Ovary (tissue), 9 donors: ENCODE results near the gene NME9. TPM values are rescaled to one million over a fixed set of nuclear protein-coding genes. Genes with fewer than 3 reads are reported as not detected.

Experiments
- DNase-seq, 5 donors: peaks; one replicate each; pipeline ENCODE4 v3.0.0-alpha.2; 2019 to 2020
- H3K27ac ChIP-seq, 2 donors: fragments of 200-600 bp; one replicate each; pipeline versions ENCODE4 v1.5.1 to v1.8.0; 2019 to 2022
- H3K27me3 ChIP-seq: fragments of 200-600 bp; one replicate; pipeline ENCODE4 v1.8.0; 2022
- H3K36me3 ChIP-seq: fragments of 200-600 bp; sonication (generic); one replicate; pipeline ENCODE4 v1.5.1; 2019
- H3K4me1 ChIP-seq: one replicate; pipeline ENCODE4 v1.8.1; 2013; ENCODE audit warnings: mild to moderate bottlenecking, moderate library complexity; ENCODE audit not compliant: insufficient read depth
- H3K4me3 ChIP-seq: fragments of 200-600 bp; sonication (generic); one replicate; pipeline ENCODE4 v1.5.1; 2017
- H3K9me3 ChIP-seq, 2 donors: fragments of 200-600 bp in 1 of 2; sonication (generic) in 1 of 2; one replicate each; pipeline versions ENCODE4 v1.5.1 to v1.8.1; 2013 to 2019; ENCODE audit warnings: mild to moderate bottlenecking in 1 of 2, moderate library complexity in 1 of 2
- EP300 ChIP-seq: sonication (generic); formaldehyde crosslinking; IDR thresholded peaks from one replicate; pipeline ENCODE4 v1.6.1; 2017; ENCODE audit warnings: antibody characterized with exemption
- POLR2A ChIP-seq: fragments of 450-650 bp; IDR thresholded peaks from one replicate; pipeline ENCODE4 v1.6.1; 2017; ENCODE audit warnings: antibody characterized with exemption, mild to moderate bottlenecking, moderate library complexity
- WGBS, 3 donors: extraction: QIAGEN DNeasy Blood & Tissue Kit in 1 of 3; methylation state at CpG; one replicate each; pipeline versions ENCODE4 v1.1.5 to v1.1.7; 2013 to 2017; 5-methylcytosine and 5-hydroxymethylcytosine counted together
- intact Hi-C, 4 donors: fragments of 100-400 bp; cut with DNase I; formaldehyde crosslinking; loops; one replicate each; pipeline versions ENCODE4 v1.11.0 to v1.15.1; 2022 to 2023
- polyA plus RNA-seq, 2 donors: library from polyadenylated mRNA; stranded (reverse); fragments of 200-250 nt in 1 of 2; fragments of 350-450 nt in 1 of 2; fragmentation: Illumina TruSeq in 1 of 2; extraction: RNeasy Lipid Tissue Mini Kit (QIAGEN cat#74804) in 1 of 2; gene quantifications; one replicate each; pipeline ENCODE4 v1.2.3, GENCODE V29; 2013 to 2014
- total RNA-seq, 7 donors: library from RNA; depleted of rRNA in 2 of 7; stranded (reverse); fragments of >200 nt in 2 of 7; fragmentation: NEBNext Ultra II Directional in 3 of 7; extraction: Animal tissue kit (Norgen Biotek cat#: 25700) in 3 of 7; gene quantifications; one replicate each; pipeline versions ENCODE4 v1.1.0 to v1.2.4, GENCODE V29; 2016 to 2023
- TF ChIP-seq, protein P1 (sequence below), 3 donors: fragments of 450-650 bp in 2 of 3; fragments of 200-600 bp in 1 of 3; IDR thresholded peaks; one replicate each; pipeline versions ENCODE4 v1.5.1 to v1.8.0; 2016 to 2022; ENCODE audit warnings: antibody characterized with exemption in 3 of 3, mild to moderate bottlenecking in 1 of 3
- donor health status: DM: no; HTN: no; CAD: no; lungs with moderate emphysema.
- donor health status: DM: no; HTN: no; CAD: no.
- donor health status: Bipolar disorder and iron deficiency.
- donor health status: DM: yes; HTN: yes; CAD: no.
- donor health status: DM: no; HTN: no; CAD: no.
- donor health status: DM: yes; HTN: yes; CAD: no.

The NME9 gene
- total and polyA plus RNA-seq, 9 donors: 0.23 to 9.8 (median 0.82) TPM

DNA sequence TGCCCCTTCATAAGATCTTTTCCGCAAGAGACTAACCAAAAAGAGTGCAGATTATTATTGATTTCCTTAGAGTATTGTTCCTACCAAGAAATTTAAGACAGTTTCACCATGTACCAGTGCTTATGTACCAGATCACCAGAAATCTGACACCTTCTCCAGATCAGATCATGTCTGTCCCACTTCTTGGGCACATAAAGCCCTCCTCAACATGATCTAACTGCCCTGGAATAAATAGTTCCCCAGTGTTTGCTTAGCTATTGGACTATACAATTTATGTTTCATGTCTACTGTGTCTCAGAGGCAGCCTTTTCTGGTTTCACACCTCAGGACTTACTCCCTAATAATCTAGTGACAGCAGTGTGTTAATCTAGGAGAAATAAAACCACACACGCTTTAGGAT, 46.8 kb downstream of the NME9 start:
- H3K4me1 ChIP-seq: no peaks in the 10 kb centered on the region
- no peaks in the 10 kb centered on the region for H3K36me3 ChIP-seq
- intact Hi-C loops: no loop called here
- H3K27ac ChIP-seq: no peak overlapping the region
- 97 to 100% (median 98%) methylated on average over 2 of the region's 2 CpGs for WGBS, 3 donors
- TF ChIP-seq POLR2A: no peak
- TF ChIP-seq, protein P1, sequence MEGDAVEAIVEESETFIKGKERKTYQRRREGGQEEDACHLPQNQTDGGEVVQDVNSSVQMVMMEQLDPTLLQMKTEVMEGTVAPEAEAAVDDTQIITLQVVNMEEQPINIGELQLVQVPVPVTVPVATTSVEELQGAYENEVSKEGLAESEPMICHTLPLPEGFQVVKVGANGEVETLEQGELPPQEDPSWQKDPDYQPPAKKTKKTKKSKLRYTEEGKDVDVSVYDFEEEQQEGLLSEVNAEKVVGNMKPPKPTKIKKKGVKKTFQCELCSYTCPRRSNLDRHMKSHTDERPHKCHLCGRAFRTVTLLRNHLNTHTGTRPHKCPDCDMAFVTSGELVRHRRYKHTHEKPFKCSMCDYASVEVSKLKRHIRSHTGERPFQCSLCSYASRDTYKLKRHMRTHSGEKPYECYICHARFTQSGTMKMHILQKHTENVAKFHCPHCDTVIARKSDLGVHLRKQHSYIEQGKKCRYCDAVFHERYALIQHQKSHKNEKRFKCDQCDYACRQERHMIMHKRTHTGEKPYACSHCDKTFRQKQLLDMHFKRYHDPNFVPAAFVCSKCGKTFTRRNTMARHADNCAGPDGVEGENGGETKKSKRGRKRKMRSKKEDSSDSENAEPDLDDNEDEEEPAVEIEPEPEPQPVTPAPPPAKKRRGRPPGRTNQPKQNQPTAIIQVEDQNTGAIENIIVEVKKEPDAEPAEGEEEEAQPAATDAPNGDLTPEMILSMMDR (IDR thresholded peaks at IDR 0.05): no peak
- TF ChIP-seq EP300: no peak
- no peaks in the 10 kb centered on the region for H3K9me3 ChIP-seq
- H3K4me3 ChIP-seq: no peak overlapping the region
- no peaks in the 10 kb centered on the region for H3K27me3 ChIP-seq
- DNase-seq: no peak

DNA sequence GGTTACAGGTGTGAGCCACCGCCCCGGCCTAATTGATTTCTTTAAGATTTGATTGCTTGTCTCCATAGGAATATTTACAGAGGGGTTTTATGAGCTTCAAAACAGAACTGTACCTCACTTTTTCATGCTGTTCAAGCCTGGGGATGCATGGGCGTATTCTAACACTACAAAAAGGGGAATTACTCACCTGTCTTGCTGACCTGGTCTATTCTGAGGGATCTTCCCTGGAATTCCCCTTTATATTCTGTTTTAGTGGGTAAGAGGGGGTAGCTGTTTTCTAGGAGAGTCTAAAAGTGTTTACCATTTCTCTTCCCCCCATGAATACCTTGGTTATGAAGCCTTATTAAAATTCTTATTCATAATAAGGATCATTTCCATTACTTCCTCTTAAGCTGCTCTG, 48.1 kb downstream of the NME9 start:
- Histone ChIP-seq H3K4me3 (no peak overlapping the region), H3K27me3 (no peaks in the 10 kb centered on the region), H3K27ac (no peak overlapping the region), H3K36me3 (no peaks in the 10 kb centered on the region), H3K9me3 (no peaks in the 10 kb centered on the region), H3K4me1 (no peaks in the 10 kb centered on the region)
- 98 to 100% (median 99%) methylated on average over 3 of the region's 3 CpGs for WGBS, 3 donors
- intact Hi-C loops: no loop called here
- TF ChIP-seq POLR2A (no peak), EP300 (no peak)
- TF ChIP-seq, protein P1 (IDR thresholded peaks at IDR 0.05): no peak
- no peak for DNase-seq

DNA sequence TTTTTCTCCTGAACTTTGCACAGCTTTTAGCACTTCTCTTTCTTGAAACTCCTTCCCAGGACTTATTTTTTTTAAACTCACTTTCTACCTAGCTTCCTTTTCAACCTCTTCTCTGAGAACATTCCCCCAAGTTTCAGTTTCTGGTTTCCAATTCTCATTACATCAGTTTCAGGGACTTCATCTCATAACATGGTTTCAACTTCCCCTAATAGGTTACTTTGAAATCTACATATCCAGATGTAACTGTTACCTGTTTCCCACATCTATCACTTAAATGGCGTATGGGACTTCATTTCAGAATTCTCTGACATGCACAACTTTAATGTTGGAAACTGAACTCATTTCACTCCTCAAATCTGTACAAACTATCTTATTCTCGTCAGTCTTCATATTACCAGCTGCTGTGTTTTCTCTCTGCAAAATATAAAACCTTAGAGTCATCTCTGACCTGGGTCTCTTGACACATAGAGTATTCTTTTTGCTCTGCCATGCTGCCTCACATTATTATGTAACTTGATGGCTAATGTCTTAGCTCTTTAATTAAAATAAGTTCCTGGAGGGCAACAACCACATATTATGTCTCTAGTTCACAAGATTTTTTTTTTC, 58.4 kb downstream of the NME9 start:
- H3K27me3 ChIP-seq: no peaks in the 10 kb centered on the region
- 94 to 97% (median 95%) methylated on average over 2 of the region's 2 CpGs for WGBS, 3 donors

DNA sequence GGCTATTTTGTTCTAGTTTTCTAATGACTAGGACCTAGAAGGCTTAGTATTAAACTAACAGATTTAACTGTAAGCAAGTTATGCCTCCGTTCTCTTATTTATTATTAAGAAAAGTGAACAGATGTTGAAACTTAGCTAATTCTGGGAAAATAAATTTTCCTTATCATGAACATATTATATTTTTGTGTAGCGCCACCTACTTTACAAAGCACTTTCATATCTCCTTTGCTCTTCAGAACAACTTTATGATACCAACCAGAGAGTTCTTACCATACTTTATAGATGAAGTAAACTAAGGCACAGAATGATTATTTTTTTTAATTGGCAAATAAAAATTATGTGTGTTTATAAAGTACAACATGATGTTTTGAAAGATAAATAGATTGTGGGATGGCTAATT, 59.4 kb downstream of the NME9 start:
- 47 to 60% (median 59%) methylated on average over 2 of the region's 2 CpGs for WGBS, 3 donors
- Histone ChIP-seq H3K4me1 (no peaks in the 10 kb centered on the region), H3K4me3 (no peak overlapping the region), H3K9me3 (no peaks in the 10 kb centered on the region), H3K36me3 (no peaks in the 10 kb centered on the region), H3K27me3 (no peaks in the 10 kb centered on the region), H3K27ac (no peak overlapping the region)
- DNase-seq: no peak
- intact Hi-C loops: no loop called here
- no peak for TF ChIP-seq EP300
- TF ChIP-seq POLR2A: no peak
- TF ChIP-seq, protein P1 (IDR thresholded peaks at IDR 0.05): no peak

More for the DNA sequence above, 58.4 kb downstream of the NME9 start:
- TF ChIP-seq EP300: no peak
- no peak for TF ChIP-seq POLR2A
- TF ChIP-seq, protein P1 (IDR thresholded peaks at IDR 0.05): no peak
- intact Hi-C loops: no loop called here
- H3K36me3 ChIP-seq: no peaks in the 10 kb centered on the region
- H3K4me3 ChIP-seq: no peak overlapping the region
- no peaks in the 10 kb centered on the region for H3K9me3 ChIP-seq
- no peaks in the 10 kb centered on the region for H3K4me1 ChIP-seq
- no peak overlapping the region for H3K27ac ChIP-seq
- DNase-seq: no peak
